ENCODE measurements around the gene FADS3.
A peak's percentile ranks its signal among the peaks of the same experiment; 100 is the strongest.

Gene FADS3

GRCh38 chr11:61836193-61836592 lies 55.2 kb downstream of the FADS3 start:
- TF ChIP-seq ISL1 (CRISPR knock-in tag; IDR thresholded peaks at IDR 0.05) = no peak
- TF ChIP-seq OSR1 (CRISPR knock-in tag; IDR thresholded peaks at IDR 0.05) = no peak
- no peak for TF ChIP-seq ZNF70 (CRISPR knock-in tag; IDR thresholded peaks at IDR 0.05)
- TF ChIP-seq ESRRG (CRISPR knock-in tag; IDR thresholded peaks at IDR 0.05) = no peak
- TF ChIP-seq TCF4 (CRISPR knock-in tag; IDR thresholded peaks at IDR 0.05; ENCODE audit: borderline replicate concordance) = no peak
- no peak for ATAC-seq

- no peak for TF ChIP-seq ZFP30 (CRISPR knock-in tag; IDR thresholded peaks at IDR 0.05)
- no peak for TF ChIP-seq ARNTL (CRISPR knock-in tag; IDR thresholded peaks at IDR 0.05; ENCODE audit: borderline replicate concordance, low read depth)
- TF ChIP-seq ZNF8 (CRISPR knock-in tag; IDR thresholded peaks at IDR 0.05) = no peak
- no peak for TF ChIP-seq GLIS3 (CRISPR knock-in tag; IDR thresholded peaks at IDR 0.05)
- TF ChIP-seq CREB5 (CRISPR knock-in tag; IDR thresholded peaks at IDR 0.05; ENCODE audit: low read depth) = no peak
- TF ChIP-seq TSHZ2 (CRISPR knock-in tag; IDR thresholded peaks at IDR 0.05) = no peak
- TF ChIP-seq ZFP3 (CRISPR knock-in tag; IDR thresholded peaks at IDR 0.05) = no peak
- no peak for TF ChIP-seq OSR1 (CRISPR knock-in tag; IDR thresholded peaks at IDR 0.05)
- TF ChIP-seq ZC3H10 (CRISPR knock-in tag; IDR thresholded peaks at IDR 0.05) = no peak
- TF ChIP-seq PATZ1 (CRISPR knock-in tag; IDR thresholded peaks at IDR 0.05; ENCODE audit: borderline replicate concordance) = no peak
- no peak for TF ChIP-seq RARB (CRISPR knock-in tag; IDR thresholded peaks at IDR 0.05)
- TF ChIP-seq ZNF70 (CRISPR knock-in tag; IDR thresholded peaks at IDR 0.05) = no peak
- no peak for TF ChIP-seq TOX (CRISPR knock-in tag; IDR thresholded peaks at IDR 0.05; ENCODE audit: borderline replicate concordance)
- TF ChIP-seq CSDC2 (CRISPR knock-in tag; IDR thresholded peaks at IDR 0.05) = no peak
- TF ChIP-seq CSRNP3 (CRISPR knock-in tag; IDR thresholded peaks at IDR 0.05) = no peak
- no peak for TF ChIP-seq ZNF565 (CRISPR knock-in tag; conservative IDR thresholded peaks at IDR 0.05; ENCODE audit: low read depth)
- TF ChIP-seq POU6F1 (CRISPR knock-in tag; IDR thresholded peaks at IDR 0.05; ENCODE audit: borderline replicate concordance, low read depth) = no peak
- TF ChIP-seq PPARA (CRISPR knock-in tag; IDR thresholded peaks at IDR 0.05; ENCODE audit: borderline replicate concordance) = no peak
- peak; percentile 55 for ATAC-seq
Measured at GRCh38 chr11:61834278-61835048, 56.9 kb downstream of the FADS3 start.

- no peak for ATAC-seq
- no peak for TF ChIP-seq TSHZ2 (CRISPR knock-in tag; IDR thresholded peaks at IDR 0.05)
- TF ChIP-seq PATZ1 (CRISPR knock-in tag; IDR thresholded peaks at IDR 0.05; ENCODE audit: borderline replicate concordance) = no peak
- TF ChIP-seq ZC3H10 (CRISPR knock-in tag; IDR thresholded peaks at IDR 0.05) = no peak
- TF ChIP-seq OSR1 (CRISPR knock-in tag; IDR thresholded peaks at IDR 0.05) = no peak
- TF ChIP-seq SNAI2 (CRISPR knock-in tag; IDR thresholded peaks at IDR 0.05) = no peak
- no peak for TF ChIP-seq CREB5 (CRISPR knock-in tag; IDR thresholded peaks at IDR 0.05; ENCODE audit: low read depth)
- no peak for TF ChIP-seq ISL1 (CRISPR knock-in tag; IDR thresholded peaks at IDR 0.05)
- no peak for TF ChIP-seq ZNF8 (CRISPR knock-in tag; IDR thresholded peaks at IDR 0.05)
Measured at GRCh38 chr11:61833926-61834277, 57.4 kb downstream of the FADS3 start.
